HG03139 (cell line): Measurements from ENCODE around the gene NRP2.

Experiments
- ATAC-seq: cut with Tn5 transposase; IDR thresholded peaks from one replicate; pipeline ENCODE4 v1.9.1; 2021; ENCODE audit not compliant: unreplicated experiment

NRP2 gene

GRCh38 chr2:205730701-205731582 lies 48.6 kb downstream of the NRP2 start:
- no peak for ATAC-seq

- no peak for ATAC-seq
Observed at GRCh38 chr2:205731583-205731981, 49.3 kb downstream of the NRP2 start.

GRCh38 chr2:205732314-205732713 lies 50.0 kb downstream of the NRP2 start:
- no peak for ATAC-seq

- ATAC-seq: no peak
Observed at GRCh38 chr2:205733082-205733481, 50.8 kb downstream of the NRP2 start.

GRCh38 chr2:205733648-205734047 lies 51.3 kb downstream of the NRP2 start:
- no peak for ATAC-seq

- no peak for ATAC-seq
Observed at GRCh38 chr2:205734436-205735037, 52.2 kb downstream of the NRP2 start.

GRCh38 chr2:205738117-205738968 lies 56.0 kb downstream of the NRP2 start:
- ATAC-seq: no peak

- ATAC-seq: no peak
Observed at GRCh38 chr2:205739620-205740019, 57.3 kb downstream of the NRP2 start.

GRCh38 chr2:205740381-205740780 lies 58.1 kb downstream of the NRP2 start:
- ATAC-seq: no peak

GRCh38 chr2:205741256-205741978 lies 59.1 kb downstream of the NRP2 start:
- ATAC-seq: no peak

GRCh38 chr2:205743137-205743536 lies 60.8 kb downstream of the NRP2 start:
- no peak for ATAC-seq

- no peak for ATAC-seq
Observed at GRCh38 chr2:205744074-205744591, 61.8 kb downstream of the NRP2 start.

- no peak for ATAC-seq
Observed at GRCh38 chr2:205745661-205746419, 63.5 kb downstream of the NRP2 start.

- ATAC-seq: no peak
Observed at GRCh38 chr2:205746420-205746785, 64.1 kb downstream of the NRP2 start.

GRCh38 chr2:205747829-205748386 lies 65.6 kb downstream of the NRP2 start:
- no peak for ATAC-seq

GRCh38 chr2:205748639-205749038 lies 66.3 kb downstream of the NRP2 start:
- no peak for ATAC-seq

GRCh38 chr2:205749078-205749477 lies 66.8 kb downstream of the NRP2 start:
- ATAC-seq: no peak

GRCh38 chr2:205750797-205751196 lies 68.5 kb downstream of the NRP2 start:
- ATAC-seq: no peak

- ATAC-seq: no peak
Observed at GRCh38 chr2:205751569-205752031, 69.3 kb downstream of the NRP2 start.
